ENCODE results near the gene STC2. TPM values are rescaled to one million over a fixed set of nuclear protein-coding genes. Genes with fewer than 3 reads are reported as not detected.
A peak's percentile ranks its signal among the peaks of the same experiment; 100 is the strongest.

The STC2 gene
- total and polyA plus RNA-seq, 9 donors = 6.4 to 37.4 (median 12.4) TPM

- Histone ChIP-seq H3K27ac (ENCODE audit: low read length) (no peak overlapping the region), H3K9me3 (replicated peaks; ENCODE audit: control insufficient read depth, low read depth, low read length) (peaks cover 8% of the 10 kb centered on the region), H3K27me3 (ENCODE audit: control insufficient read depth, insufficient read depth, low read length) (no peaks in the 10 kb centered on the region), H3K36me3 (ENCODE audit: control insufficient read depth, insufficient read depth, low read length) (no peaks in the 10 kb centered on the region), H3K4me3 (ENCODE audit: low read length) (no peak overlapping the region), H3K4me1 (ENCODE audit: control insufficient read depth, insufficient read depth, low read length) (peaks cover 37% of the 10 kb centered on the region)
- WGBS (ENCODE audit: insufficient coverage) = 83% methylated on average over 3 of the region's 3 CpGs
- DNase-seq = no peak
Measured at GRCh38 chr5:173307695-173308094, 20.5 kb downstream of the STC2 start.

- peaks cover 2% of the 10 kb centered on the region for H3K27me3 ChIP-seq (ENCODE audit: control insufficient read depth, insufficient read depth, low read length)
- no peaks in the 10 kb centered on the region for H3K36me3 ChIP-seq (ENCODE audit: control insufficient read depth, insufficient read depth, low read length)
- WGBS (ENCODE audit: insufficient coverage) = 21% methylated on average over 2 of the region's 3 CpGs
- peaks cover 40% of the 10 kb centered on the region for H3K4me1 ChIP-seq (ENCODE audit: control insufficient read depth, insufficient read depth, low read length)
- peaks cover 8% of the 10 kb centered on the region for H3K9me3 ChIP-seq (replicated peaks; ENCODE audit: control insufficient read depth, low read depth, low read length)
- no peak for DNase-seq
- peak overlapping the region; percentile 13 for H3K27ac ChIP-seq (ENCODE audit: low read length)
- no peak overlapping the region for H3K4me3 ChIP-seq (ENCODE audit: low read length)
Measured at GRCh38 chr5:173306695-173307094, 21.5 kb downstream of the STC2 start.

GRCh38 chr5:173304591-173304988, 23.6 kb downstream of the STC2 start:
- Histone ChIP-seq H3K9me3 (replicated peaks; ENCODE audit: control insufficient read depth, low read depth, low read length) (peaks cover 8% of the 10 kb centered on the region), H3K27ac (ENCODE audit: low read length) (no peak overlapping the region), H3K27me3 (ENCODE audit: control insufficient read depth, insufficient read depth, low read length) (peaks cover 2% of the 10 kb centered on the region), H3K4me1 (ENCODE audit: control insufficient read depth, insufficient read depth, low read length) (peaks cover 30% of the 10 kb centered on the region), H3K36me3 (ENCODE audit: control insufficient read depth, insufficient read depth, low read length) (no peaks in the 10 kb centered on the region), H3K4me3 (ENCODE audit: low read length) (no peak overlapping the region)
- WGBS (ENCODE audit: insufficient coverage) = 66% methylated on average over 4 of the region's 10 CpGs
- DNase-seq = no peak

- DNase-seq = no peak
- H3K27me3 ChIP-seq (ENCODE audit: control insufficient read depth, insufficient read depth, low read length) = peaks cover 5% of the 10 kb centered on the region
- H3K36me3 ChIP-seq (ENCODE audit: control insufficient read depth, insufficient read depth, low read length) = no peaks in the 10 kb centered on the region
- peaks cover 8% of the 10 kb centered on the region for H3K9me3 ChIP-seq (replicated peaks; ENCODE audit: control insufficient read depth, low read depth, low read length)
- H3K27ac ChIP-seq (ENCODE audit: low read length) = no peak overlapping the region
- no peak overlapping the region for H3K4me3 ChIP-seq (ENCODE audit: low read length)
- 52% methylated on average over 9 of the region's 13 CpGs for WGBS (ENCODE audit: insufficient coverage)
- H3K4me1 ChIP-seq (ENCODE audit: control insufficient read depth, insufficient read depth, low read length) = peaks cover 25% of the 10 kb centered on the region
Measured at GRCh38 chr5:173303878-173304590, 24.2 kb downstream of the STC2 start.

- DNase-seq = peak; percentile 52
- Histone ChIP-seq H3K9me3 (replicated peaks; ENCODE audit: control insufficient read depth, low read depth, low read length) (peaks cover 2% of the 10 kb centered on the region), H3K27ac (ENCODE audit: low read length) (peak overlapping the region; percentile 79)
Measured at GRCh38 chr5:173302546-173303155, 25.6 kb downstream of the STC2 start.

GRCh38 chr5:173301695-173302545, 26.3 kb downstream of the STC2 start:
- no peaks in the 10 kb centered on the region for H3K9me3 ChIP-seq (replicated peaks; ENCODE audit: control insufficient read depth, low read depth, low read length)
- peak; percentile 96 for DNase-seq
- peak overlapping the region; percentile 79 for H3K27ac ChIP-seq (ENCODE audit: low read length)
- no peaks in the 10 kb centered on the region for H3K36me3 ChIP-seq (ENCODE audit: control insufficient read depth, insufficient read depth, low read length)
- H3K27me3 ChIP-seq (ENCODE audit: control insufficient read depth, insufficient read depth, low read length) = peaks cover 8% of the 10 kb centered on the region
- no peak overlapping the region for H3K4me3 ChIP-seq (ENCODE audit: low read length)
- 10% methylated on average over 12 of the region's 17 CpGs for WGBS (ENCODE audit: insufficient coverage)
- H3K4me1 ChIP-seq (ENCODE audit: control insufficient read depth, insufficient read depth, low read length) = peaks cover 36% of the 10 kb centered on the region

More at GRCh38 chr5:173302546-173303155, 25.6 kb downstream of the STC2 start:
- Histone ChIP-seq H3K4me1 (ENCODE audit: control insufficient read depth, insufficient read depth, low read length) (peaks cover 35% of the 10 kb centered on the region), H3K4me3 (ENCODE audit: low read length) (no peak overlapping the region), H3K27me3 (ENCODE audit: control insufficient read depth, insufficient read depth, low read length) (peaks cover 8% of the 10 kb centered on the region), H3K36me3 (ENCODE audit: control insufficient read depth, insufficient read depth, low read length) (no peaks in the 10 kb centered on the region)
- WGBS (ENCODE audit: insufficient coverage) = 67% methylated on average over 2 of the region's 6 CpGs

GRCh38 chr5:173300389-173301047, 27.7 kb downstream of the STC2 start:
- Histone ChIP-seq H3K4me1 (ENCODE audit: control insufficient read depth, insufficient read depth, low read length) (peaks cover 36% of the 10 kb centered on the region), H3K27ac (ENCODE audit: low read length) (no peak overlapping the region), H3K9me3 (replicated peaks; ENCODE audit: control insufficient read depth, low read depth, low read length) (no peaks in the 10 kb centered on the region), H3K4me3 (ENCODE audit: low read length) (no peak overlapping the region), H3K27me3 (ENCODE audit: control insufficient read depth, insufficient read depth, low read length) (peaks cover 8% of the 10 kb centered on the region), H3K36me3 (ENCODE audit: control insufficient read depth, insufficient read depth, low read length) (no peaks in the 10 kb centered on the region)
- WGBS (ENCODE audit: insufficient coverage) = 80% methylated on average over 6 of the region's 6 CpGs
- DNase-seq = no peak

GRCh38 chr5:173299820-173300219, 28.4 kb downstream of the STC2 start:
- DNase-seq = no peak
- Histone ChIP-seq H3K9me3 (replicated peaks; ENCODE audit: control insufficient read depth, low read depth, low read length) (no peaks in the 10 kb centered on the region), H3K27me3 (ENCODE audit: control insufficient read depth, insufficient read depth, low read length) (peaks cover 11% of the 10 kb centered on the region), H3K27ac (ENCODE audit: low read length) (no peak overlapping the region), H3K36me3 (ENCODE audit: control insufficient read depth, insufficient read depth, low read length) (no peaks in the 10 kb centered on the region), H3K4me3 (ENCODE audit: low read length) (no peak overlapping the region), H3K4me1 (ENCODE audit: control insufficient read depth, insufficient read depth, low read length) (peaks cover 36% of the 10 kb centered on the region)
- WGBS (ENCODE audit: insufficient coverage) = 94% methylated on average over 6 of the region's 7 CpGs

- H3K9me3 ChIP-seq (replicated peaks; ENCODE audit: control insufficient read depth, low read depth, low read length) = no peaks in the 10 kb centered on the region
- 47% methylated on average over 7 of the region's 19 CpGs for WGBS (ENCODE audit: insufficient coverage)
- no peak overlapping the region for H3K4me3 ChIP-seq (ENCODE audit: low read length)
- peaks cover 23% of the 10 kb centered on the region for H3K27me3 ChIP-seq (ENCODE audit: control insufficient read depth, insufficient read depth, low read length)
- no peaks in the 10 kb centered on the region for H3K36me3 ChIP-seq (ENCODE audit: control insufficient read depth, insufficient read depth, low read length)
- peak; percentile 37 for DNase-seq
- H3K27ac ChIP-seq (ENCODE audit: low read length) = peak overlapping the region; percentile 71
- H3K4me1 ChIP-seq (ENCODE audit: control insufficient read depth, insufficient read depth, low read length) = peaks cover 36% of the 10 kb centered on the region
Measured at GRCh38 chr5:173298213-173298926, 29.8 kb downstream of the STC2 start.

Measured in muscle of leg (tissue), 11 donors.